Nephron (organoid): ENCODE results near the gene DR1.
"Not testable (repeated sequence)": the region's sequence is repeated elsewhere in the genome, so short reads cannot be mapped to it uniquely, and the experiment has no call there.

Experiments used
- H3K27ac Mint-ChIP-seq, 3 experiments: 2 replicates each; pipeline ENCODE4 v1.8.0; 2020; ENCODE audit warnings: mixed read lengths in 3 of 3, mild to moderate bottlenecking in 2 of 3, moderate library complexity in 1 of 3
- H3K27me3 Mint-ChIP-seq: 2 replicates; pipeline ENCODE4 v1.8.0; 2021; ENCODE audit warnings: low read depth, mild to moderate bottlenecking, moderate library complexity, mixed read lengths
- H3K36me3 Mint-ChIP-seq: 2 replicates; pipeline ENCODE4 v1.8.0; 2020; ENCODE audit warnings: low read depth, mixed read lengths
- H3K4me1 Mint-ChIP-seq: 2 replicates; pipeline ENCODE4 v1.8.0; 2020; ENCODE audit warnings: mixed read lengths
- H3K4me3 Mint-ChIP-seq, 3 experiments: 2 replicates each; pipeline ENCODE4 v1.8.0; 2020; ENCODE audit warnings: mild to moderate bottlenecking in 3 of 3, mixed read lengths in 3 of 3, moderate library complexity in 2 of 3
- H3K9me3 Mint-ChIP-seq: 2 replicates; pipeline ENCODE4 v1.8.0; 2020; ENCODE audit warnings: mixed read lengths
- CTCF ChIP-seq, 3 experiments: fragments of 200-600 bp; sonication (generic); IDR thresholded peaks; one replicate each; pipeline ENCODE4 v1.5.0; 2021; ENCODE audit warnings: antibody characterized with exemption in 3 of 3; ENCODE audit not compliant: unreplicated experiment in 3 of 3

The DR1 gene

GRCh38 chr1:93374334-93375106 lies 28.8 kb downstream of the DR1 start:
- Mint-ChIP-seq H3K27ac (no peak overlapping the region), H3K36me3 (peaks cover 40% of the 10 kb centered on the region), H3K9me3 (peaks cover 25% of the 10 kb centered on the region), H3K4me3 (no peak overlapping the region), H3K4me1 (no peaks in the 10 kb centered on the region), H3K27me3 (no peaks in the 10 kb centered on the region)
- TF ChIP-seq CTCF (IDR thresholded peaks at IDR 0.05; ENCODE audit: unreplicated experiment in 3 of 3) = no peak

GRCh38 chr1:93384656-93385055 lies 38.9 kb downstream of the DR1 start:
- no peaks in the 10 kb centered on the region for H3K4me1 Mint-ChIP-seq
- H3K36me3 Mint-ChIP-seq = peaks cover 4% of the 10 kb centered on the region
- H3K27me3 Mint-ChIP-seq = no peaks in the 10 kb centered on the region
- TF ChIP-seq CTCF (IDR thresholded peaks at IDR 0.05; ENCODE audit: unreplicated experiment in 3 of 3) = no peak
- H3K4me3 Mint-ChIP-seq = no peak overlapping the region
- H3K9me3 Mint-ChIP-seq = peaks cover 11% of the 10 kb centered on the region
- no peak overlapping the region for H3K27ac Mint-ChIP-seq

GRCh38 chr1:93386268-93386667 lies 40.6 kb downstream of the DR1 start:
- H3K9me3 Mint-ChIP-seq = peaks cover 12% of the 10 kb centered on the region
- not testable (repeated sequence) for H3K4me1 Mint-ChIP-seq, H3K27me3 Mint-ChIP-seq, H3K27ac Mint-ChIP-seq, H3K36me3 Mint-ChIP-seq, H3K4me3 Mint-ChIP-seq

- Mint-ChIP-seq H3K4me1 (no peaks in the 10 kb centered on the region), H3K4me3 (no peak overlapping the region), H3K27ac (no peak overlapping the region), H3K36me3 (no peaks in the 10 kb centered on the region), H3K27me3 (no peaks in the 10 kb centered on the region), H3K9me3 (peaks cover 2% of the 10 kb centered on the region)
- TF ChIP-seq CTCF (IDR thresholded peaks at IDR 0.05; ENCODE audit: unreplicated experiment in 3 of 3) = no peak
These were observed 48.8 kb downstream of the DR1 start for GRCh38 chr1:93394514-93394913.

- no peak overlapping the region for H3K4me3 Mint-ChIP-seq
- no peaks in the 10 kb centered on the region for H3K4me1 Mint-ChIP-seq
- no peaks in the 10 kb centered on the region for H3K36me3 Mint-ChIP-seq
- no peaks in the 10 kb centered on the region for H3K27me3 Mint-ChIP-seq
- no peak overlapping the region for H3K27ac Mint-ChIP-seq
- no peaks in the 10 kb centered on the region for H3K9me3 Mint-ChIP-seq
- no peak for TF ChIP-seq CTCF (IDR thresholded peaks at IDR 0.05; ENCODE audit: unreplicated experiment in 3 of 3)
These were observed 49.5 kb downstream of the DR1 start for GRCh38 chr1:93395195-93395594.

- no peaks in the 10 kb centered on the region for H3K36me3 Mint-ChIP-seq
- no peak overlapping the region for H3K4me3 Mint-ChIP-seq
- no peak for TF ChIP-seq CTCF (IDR thresholded peaks at IDR 0.05; ENCODE audit: unreplicated experiment in 3 of 3)
- no peaks in the 10 kb centered on the region for H3K27me3 Mint-ChIP-seq
- H3K27ac Mint-ChIP-seq = no peak overlapping the region
- no peaks in the 10 kb centered on the region for H3K4me1 Mint-ChIP-seq
- peaks cover 3% of the 10 kb centered on the region for H3K9me3 Mint-ChIP-seq
These were observed 54.1 kb downstream of the DR1 start for GRCh38 chr1:93399781-93400180.
